T-helper 1 cell (primary cell): Measurements from ENCODE around the gene BLNK.

ENCODE experiments used
- DNase-seq, 5 donors: peaks; one replicate each; pipeline ENCODE4 v3.0.0-alpha.2; 2012 to 2020

Gene BLNK

DNA sequence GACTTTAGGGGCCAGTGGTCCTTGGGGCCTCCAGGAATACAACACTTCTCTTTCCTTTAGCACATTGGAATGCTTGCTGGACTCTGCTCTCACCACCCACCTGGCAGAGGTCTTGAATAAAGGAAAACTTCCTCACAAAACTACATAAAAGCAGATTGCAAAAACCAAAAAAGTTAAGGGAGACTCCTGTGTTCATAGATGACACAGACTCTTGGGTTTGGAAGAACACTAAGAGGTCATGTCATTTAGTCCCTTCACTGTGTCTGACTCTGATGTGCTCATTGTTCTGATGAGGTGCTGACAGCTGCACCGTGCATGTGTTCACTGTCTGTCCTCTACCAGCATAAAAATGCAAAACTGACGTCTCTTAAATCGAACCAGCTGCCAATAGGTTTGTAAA is 11.4 kb downstream of the BLNK start:
- no peak for DNase-seq

DNA sequence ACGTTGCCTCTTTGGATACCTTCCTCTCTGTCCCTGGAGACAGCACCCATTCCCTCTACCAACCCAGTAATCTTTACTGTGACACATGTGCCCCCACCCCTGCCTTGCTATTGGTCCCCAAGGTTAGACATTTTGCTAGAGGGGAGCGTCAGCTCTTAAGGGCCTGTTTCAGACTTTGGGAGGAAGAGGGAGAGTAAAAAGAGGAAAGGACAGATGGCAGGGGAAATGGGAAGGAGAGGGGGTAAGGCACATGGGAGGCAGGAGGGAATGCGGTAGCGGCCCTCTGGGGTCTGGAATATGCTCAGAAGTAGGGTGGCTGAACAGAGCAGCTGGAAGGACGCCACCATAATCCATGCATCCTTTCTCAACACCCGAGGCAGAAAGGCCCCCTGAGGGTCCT is 12.2 kb downstream of the BLNK start:
- DNase-seq, result no peak

GRCh38 chr10:96257944-96258343 is 13.4 kb downstream of the BLNK start:
- DNase-seq, result no peak

DNA sequence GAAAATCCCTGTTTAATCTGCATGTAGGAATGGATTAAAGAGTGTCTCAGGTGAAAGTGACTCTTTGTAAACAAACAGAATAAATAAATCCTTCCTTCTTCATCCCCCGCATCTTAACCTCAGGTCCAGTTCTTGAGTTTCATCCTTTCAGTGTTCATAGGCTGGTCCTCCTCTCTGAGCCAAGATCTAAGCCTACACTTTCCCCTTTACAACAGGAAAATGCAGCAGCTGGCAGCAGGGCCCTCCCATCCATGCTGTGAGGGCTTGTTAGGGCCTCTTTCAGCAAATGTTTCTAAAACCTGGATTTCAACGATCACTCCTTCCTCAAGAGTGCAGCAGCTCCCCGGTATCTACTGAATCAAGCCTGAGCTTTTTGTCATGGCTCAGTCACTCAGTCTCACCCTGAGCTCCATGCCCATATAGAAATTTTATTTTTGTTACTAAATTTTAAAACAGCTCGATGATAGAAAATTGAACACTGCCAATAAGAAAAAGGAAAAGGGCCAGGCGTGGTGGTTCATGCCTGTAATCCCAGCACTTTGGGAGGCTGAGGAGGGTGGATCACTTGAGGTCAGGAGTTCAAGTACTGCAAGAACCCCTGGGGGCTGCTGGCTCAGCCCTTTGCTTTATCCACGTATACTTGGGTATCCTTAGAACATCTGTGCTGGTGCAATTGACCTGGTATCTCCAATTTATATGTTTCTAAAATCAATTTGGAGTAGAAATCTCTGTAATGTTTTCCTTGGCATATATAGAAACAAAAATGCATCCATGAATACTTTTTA is 15.6 kb downstream of the BLNK start:
- no peak for DNase-seq

DNA sequence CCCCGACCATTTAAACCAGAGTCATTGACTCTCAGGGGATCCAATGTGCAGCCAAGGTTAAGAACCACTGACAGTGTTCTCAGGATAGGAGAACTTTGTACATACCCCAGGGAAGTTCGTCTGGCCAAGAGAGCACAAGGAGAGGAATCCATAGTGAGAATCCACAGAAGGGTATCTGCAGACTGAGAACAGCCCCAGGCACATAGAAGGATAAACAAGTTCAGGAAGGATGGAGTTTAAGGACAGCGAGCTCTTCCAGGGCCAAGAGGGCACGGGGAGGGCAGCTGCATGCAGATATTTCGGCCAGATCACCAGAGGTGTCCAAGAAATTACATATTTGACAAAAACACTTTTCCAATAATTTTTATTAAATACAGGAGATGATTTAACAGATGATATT is 16.4 kb downstream of the BLNK start:
- DNase-seq, result no peak

- DNase-seq, result no peak
These were observed 18.6 kb downstream of the BLNK start for GRCh38 chr10:96252730-96253129.

DNA sequence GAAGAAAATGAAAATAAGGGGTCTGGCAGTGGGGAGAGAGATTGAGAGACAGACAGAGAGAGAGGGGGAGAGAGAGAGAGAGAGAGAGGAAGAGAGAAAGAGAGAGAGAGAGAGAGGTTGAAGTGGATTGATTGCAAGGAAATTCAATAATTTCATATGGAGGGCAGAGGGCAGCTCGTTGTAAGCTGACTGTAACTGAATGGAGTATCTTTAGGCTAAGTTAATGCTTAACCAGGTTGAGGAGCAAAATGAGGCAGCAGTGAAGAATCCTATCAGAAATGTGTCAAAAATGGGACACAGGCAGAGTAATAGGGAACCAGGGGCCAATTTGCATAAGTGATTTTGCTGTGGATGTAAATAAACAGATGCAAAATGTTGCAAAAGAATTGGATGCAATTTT is 21.0 kb downstream of the BLNK start:
- no peak for DNase-seq

GRCh38 chr10:96249264-96249663 is 22.1 kb downstream of the BLNK start:
- no peak for DNase-seq

GRCh38 chr10:96244354-96244753 is 27.0 kb downstream of the BLNK start:
- DNase-seq, result no peak

GRCh38 chr10:96243296-96243695 is 28.1 kb downstream of the BLNK start:
- DNase-seq, result no peak

DNA sequence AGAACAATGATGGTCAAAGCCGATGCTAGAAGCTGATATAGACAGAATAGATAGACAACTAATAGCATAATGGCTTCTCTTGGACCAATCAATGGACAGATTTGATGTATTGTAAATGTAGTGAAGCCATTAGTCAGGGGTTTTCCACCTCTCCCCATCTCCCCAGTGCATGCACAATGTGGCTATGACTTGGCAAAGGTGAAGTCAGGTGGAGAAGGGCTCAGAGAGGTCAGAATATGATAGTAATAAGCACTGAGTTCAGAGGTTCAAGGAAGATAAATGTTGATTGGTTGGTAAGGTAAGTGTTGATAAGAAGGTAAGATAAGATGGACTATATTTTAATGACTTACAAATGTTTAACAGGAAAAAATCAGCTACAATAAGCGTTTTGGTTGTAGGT is 28.5 kb downstream of the BLNK start:
- DNase-seq, result no peak

GRCh38 chr10:96238646-96239623 is 32.4 kb downstream of the BLNK start:
- DNase-seq, result no peak

DNA sequence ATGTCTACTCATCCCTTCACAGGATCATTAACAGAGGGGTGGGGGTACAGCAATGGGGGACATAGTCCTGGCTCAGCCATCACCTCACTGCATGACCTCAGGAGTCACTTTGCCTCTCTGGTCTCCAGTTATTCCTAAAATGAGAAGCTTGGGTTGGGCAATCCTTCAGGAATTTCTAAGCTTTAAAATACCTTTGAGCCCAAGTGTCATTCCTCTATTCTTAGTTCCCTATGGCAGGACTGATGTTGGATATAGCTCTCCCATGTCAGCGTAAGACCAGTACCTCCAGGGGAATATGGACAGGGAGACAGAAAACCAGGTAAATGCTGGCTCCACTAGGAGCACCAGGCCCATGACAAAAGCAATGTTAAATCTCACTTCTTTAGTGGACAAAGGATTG is 34.5 kb downstream of the BLNK start:
- no peak for DNase-seq

- no peak for DNase-seq
These were observed 35.3 kb downstream of the BLNK start for GRCh38 chr10:96236090-96236478.

DNA sequence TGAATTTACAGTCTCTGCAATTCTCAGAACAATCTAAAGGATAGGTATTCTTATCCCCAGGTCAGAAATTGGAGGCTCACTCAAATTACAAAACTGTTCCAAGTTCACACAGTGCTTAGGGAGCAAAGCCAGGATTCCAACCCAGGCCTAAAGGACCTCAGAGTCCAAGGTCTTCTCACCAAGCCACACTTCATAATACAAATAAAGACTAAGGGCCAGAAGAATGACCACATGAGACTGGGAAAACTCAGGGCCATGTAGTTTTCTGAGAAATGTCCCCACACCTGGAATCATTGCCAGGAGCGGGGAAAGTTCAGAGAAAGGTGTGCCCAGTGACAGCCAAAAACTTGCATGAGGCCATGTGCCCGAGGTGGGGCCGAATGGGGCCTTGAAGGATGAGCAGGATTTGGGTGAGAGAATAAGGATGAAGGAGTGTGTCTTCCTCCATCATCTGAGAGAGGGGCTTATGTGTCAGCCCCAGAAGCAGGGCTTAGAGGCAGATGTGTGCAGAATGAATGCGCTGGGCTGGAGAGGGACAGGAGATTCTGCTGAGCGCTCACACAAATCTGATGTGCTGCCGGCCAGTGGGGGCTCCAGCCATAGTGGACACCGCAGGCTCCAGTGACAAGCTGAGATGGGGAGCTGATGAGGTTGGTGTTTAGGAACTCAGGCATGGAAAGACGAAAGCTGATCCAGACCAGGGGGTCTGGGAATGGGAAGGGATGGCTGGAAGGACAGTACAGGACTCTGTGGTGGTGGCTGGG is 35.9 kb downstream of the BLNK start:
- DNase-seq, result no peak

GRCh38 chr10:96233959-96234358 is 37.4 kb downstream of the BLNK start:
- DNase-seq, result no peak

GRCh38 chr10:96230527-96230926 is 40.8 kb downstream of the BLNK start:
- DNase-seq, result no peak

- DNase-seq, result peak; percentile 24 to 69 (median 57)
These were observed 41.8 kb downstream of the BLNK start for GRCh38 chr10:96229568-96230030.

- DNase-seq, result no peak
These were observed 42.9 kb downstream of the BLNK start for GRCh38 chr10:96228408-96228994.

DNA sequence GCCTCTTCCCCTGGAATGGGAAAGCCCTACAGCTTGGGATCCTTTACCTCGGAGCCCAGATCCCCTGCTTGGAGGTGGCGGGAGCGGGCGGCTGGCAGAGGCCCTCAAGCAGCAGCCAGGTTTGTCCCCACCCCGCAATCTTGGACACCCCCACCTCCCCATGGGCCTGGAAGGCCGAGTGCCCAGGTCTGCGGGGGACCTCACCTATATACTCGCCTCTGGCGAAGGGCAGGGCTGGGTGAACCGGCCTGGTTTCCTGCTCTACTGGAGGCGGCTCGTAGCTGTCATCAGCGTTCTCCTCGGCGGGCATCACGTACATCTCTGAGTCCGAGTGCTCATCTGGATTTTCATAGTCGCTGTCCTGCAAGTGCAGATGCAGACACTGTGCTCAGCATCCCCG is 44.2 kb downstream of the BLNK start:
- DNase-seq, result no peak

DNA sequence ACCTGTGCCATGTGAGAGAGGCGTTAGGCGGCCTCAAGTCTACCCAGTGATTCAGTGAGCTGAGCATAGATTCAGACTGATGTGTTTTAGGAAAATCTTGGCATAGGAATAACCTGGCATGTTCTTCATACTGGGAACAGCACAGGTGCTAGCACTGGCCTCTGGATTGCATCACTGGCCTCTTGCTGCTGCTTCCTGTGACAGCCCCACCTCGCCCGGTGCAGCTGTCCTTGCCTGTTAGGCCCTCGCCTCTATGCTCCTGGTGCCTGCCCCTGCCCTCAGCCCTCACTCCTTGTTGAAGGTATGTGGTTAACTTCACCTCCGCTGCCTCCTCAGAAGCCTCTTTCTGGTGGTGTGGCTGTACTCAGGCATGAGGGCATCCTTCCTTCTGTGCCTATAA is 46.2 kb downstream of the BLNK start:
- DNase-seq, result no peak

DNA sequence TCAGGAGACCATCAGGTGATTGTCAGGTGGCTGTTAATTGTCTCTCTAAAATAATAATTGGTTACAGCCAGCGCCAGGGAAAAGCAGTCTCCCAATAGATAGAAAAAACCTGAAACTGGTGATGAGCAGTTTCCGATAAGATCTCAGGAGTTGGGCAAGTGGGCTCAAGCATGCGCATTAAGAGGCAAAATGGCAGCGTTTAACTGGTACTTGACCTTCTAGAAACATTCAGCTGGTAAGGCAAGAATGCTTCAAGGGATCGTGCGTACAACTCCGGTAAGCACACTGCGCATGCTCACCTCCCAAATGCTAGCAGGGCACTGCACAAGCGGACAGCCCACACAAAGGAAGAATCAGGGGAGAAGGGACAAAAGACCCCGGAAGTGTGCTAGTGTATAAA is 48.5 kb downstream of the BLNK start:
- no peak for DNase-seq

- DNase-seq, result no peak
These were observed 48.9 kb downstream of the BLNK start for GRCh38 chr10:96222441-96222840.
